ENCODE data around the gene VIT. TPM values are rescaled to one million over a fixed set of nuclear protein-coding genes. Genes with fewer than 3 reads are reported as not detected.

VIT gene
- total and polyA plus RNA-seq, 2 experiments from 2014 or later: 0.25 to 0.33 TPM

GRCh38 chr2:36777272-36777671 is 80.8 kb downstream of the VIT start:
- no peak overlapping the region for H3K4me2 ChIP-seq
- H3K79me2 ChIP-seq: no peaks in the 10 kb centered on the region
- no peak overlapping the region for H3K27ac ChIP-seq
- H3K9me3 ChIP-seq (ENCODE audit: low read depth): no peaks in the 10 kb centered on the region
- H3K9me2 ChIP-seq (replicated peaks; ENCODE audit: insufficient read depth): no peaks in the 10 kb centered on the region
- WGBS (ENCODE audit: low lambda C conversion rate, missing lambda C conversion rate): 89% methylated on average over 2 of the region's 2 CpGs
- no peaks in the 10 kb centered on the region for H4K20me1 ChIP-seq (ENCODE audit: insufficient read depth, poor library complexity, severe bottlenecking)
- DNase-seq (ENCODE audit: low spot score): no peak
- H3K4me3 ChIP-seq: no peak overlapping the region
- no peak for TF ChIP-seq CTCF (IDR thresholded peaks at IDR 0.05; ENCODE audit: poor library complexity)
- no peak for TF ChIP-seq EZH2phosphoT487 (IDR thresholded peaks at IDR 0.05; ENCODE audit: low read depth, severe bottlenecking, unreplicated experiment)
- no peak for TF ChIP-seq EZH2 (IDR thresholded peaks at IDR 0.05; ENCODE audit: borderline replicate concordance)
- no peaks in the 10 kb centered on the region for H3K4me1 ChIP-seq (ENCODE audit: insufficient read depth)
- no peak overlapping the region for H2AFZ ChIP-seq
- no peaks in the 10 kb centered on the region for H3K27me3 ChIP-seq
- H3K36me3 ChIP-seq (replicated peaks; ENCODE audit: insufficient read depth, low read depth): no peaks in the 10 kb centered on the region

GRCh38 chr2:36777788-36778187 is 81.3 kb downstream of the VIT start:
- Histone ChIP-seq H3K36me3 (replicated peaks; ENCODE audit: insufficient read depth, low read depth) (no peaks in the 10 kb centered on the region), H3K4me1 (ENCODE audit: insufficient read depth) (no peaks in the 10 kb centered on the region), H3K27me3 (no peaks in the 10 kb centered on the region), H3K9me2 (replicated peaks; ENCODE audit: insufficient read depth) (no peaks in the 10 kb centered on the region), H4K20me1 (ENCODE audit: insufficient read depth, poor library complexity, severe bottlenecking) (no peaks in the 10 kb centered on the region), H3K79me2 (no peaks in the 10 kb centered on the region), H3K4me3 (no peak overlapping the region), H3K4me2 (no peak overlapping the region), H2AFZ (no peak overlapping the region), H3K27ac (no peak overlapping the region), H3K9me3 (ENCODE audit: low read depth) (no peaks in the 10 kb centered on the region)
- no peak for DNase-seq (ENCODE audit: low spot score)
- WGBS (ENCODE audit: low lambda C conversion rate, missing lambda C conversion rate): 88% methylated on average over 5 of the region's 5 CpGs
- TF ChIP-seq EZH2 (IDR thresholded peaks at IDR 0.05; ENCODE audit: borderline replicate concordance) (no peak), EZH2phosphoT487 (IDR thresholded peaks at IDR 0.05; ENCODE audit: low read depth, severe bottlenecking, unreplicated experiment) (no peak), CTCF (IDR thresholded peaks at IDR 0.05; ENCODE audit: poor library complexity) (no peak)

GRCh38 chr2:36779462-36779861 is 83.0 kb downstream of the VIT start:
- H4K20me1 ChIP-seq (ENCODE audit: insufficient read depth, poor library complexity, severe bottlenecking): no peaks in the 10 kb centered on the region
- H3K27ac ChIP-seq: no peak overlapping the region
- no peak for DNase-seq (ENCODE audit: low spot score)
- no peak overlapping the region for H3K4me3 ChIP-seq
- H3K9me2 ChIP-seq (replicated peaks; ENCODE audit: insufficient read depth): no peaks in the 10 kb centered on the region
- H3K4me2 ChIP-seq: no peak overlapping the region
- no peaks in the 10 kb centered on the region for H3K36me3 ChIP-seq (replicated peaks; ENCODE audit: insufficient read depth, low read depth)
- no peaks in the 10 kb centered on the region for H3K4me1 ChIP-seq (ENCODE audit: insufficient read depth)
- TF ChIP-seq CTCF (IDR thresholded peaks at IDR 0.05; ENCODE audit: poor library complexity) (no peak), EZH2phosphoT487 (IDR thresholded peaks at IDR 0.05; ENCODE audit: low read depth, severe bottlenecking, unreplicated experiment) (no peak), EZH2 (IDR thresholded peaks at IDR 0.05; ENCODE audit: borderline replicate concordance) (no peak)
- 98% methylated on average over 2 of the region's 2 CpGs for WGBS (ENCODE audit: low lambda C conversion rate, missing lambda C conversion rate)
- no peaks in the 10 kb centered on the region for H3K27me3 ChIP-seq
- no peak overlapping the region for H2AFZ ChIP-seq
- H3K79me2 ChIP-seq: no peaks in the 10 kb centered on the region
- no peaks in the 10 kb centered on the region for H3K9me3 ChIP-seq (ENCODE audit: low read depth)

All from hepatocyte (in vitro differentiated cells).